Loucy (cell line): ENCODE data around the gene DPP8.

Experiments used
- H2AFZ ChIP-seq: fragments of 200-600 bp; sonication (generic); 2 replicates; pipeline ENCODE4 v1.6.0; 2016; ENCODE audit warnings: antibody characterized with exemption, mild to moderate bottlenecking, low read length, moderate library complexity
- H3F3A ChIP-seq: fragments of 200-600 bp; 2 replicates; pipeline ENCODE4 v1.6.0; 2016; ENCODE audit warnings: antibody characterized with exemption, low read depth, mild to moderate bottlenecking
- H3K27me3 ChIP-seq: fragments of 200-600 bp; sonication (generic); 2 replicates; pipeline ENCODE4 v1.6.1; 2014; ENCODE audit warnings: low read length, mild to moderate bottlenecking; ENCODE audit not compliant: insufficient read depth, poor library complexity, severe bottlenecking
- H3K36me3 ChIP-seq: fragments of 200-600 bp; sonication (generic); 2 replicates; pipeline ENCODE4 v1.6.1; 2016; ENCODE audit warnings: low read length; ENCODE audit not compliant: insufficient read depth
- H3K4me1 ChIP-seq: fragments of 200-600 bp; sonication (generic); 2 replicates; pipeline ENCODE4 v1.5.1; 2014; ENCODE audit warnings: low read length, mild to moderate bottlenecking; ENCODE audit not compliant: insufficient read depth, poor library complexity, severe bottlenecking
- H3K4me2 ChIP-seq: fragments of 200-600 bp; sonication (generic); 2 replicates; pipeline ENCODE4 v1.6.0; 2014; ENCODE audit warnings: antibody characterized with exemption, low read length, low read depth, mild to moderate bottlenecking; ENCODE audit not compliant: poor library complexity, severe bottlenecking
- H3K4me3 ChIP-seq: fragments of 200-600 bp; sonication (generic); 2 replicates; pipeline ENCODE4 v1.5.1; 2014; ENCODE audit warnings: low read length, mild to moderate bottlenecking, mixed read lengths; ENCODE audit not compliant: poor library complexity, severe bottlenecking
- H3K79me2 ChIP-seq: fragments of 200-600 bp; sonication (generic); 2 replicates; pipeline ENCODE4 v1.6.1; 2014; ENCODE audit warnings: low read length; ENCODE audit not compliant: insufficient read depth
- H3K9ac ChIP-seq: fragments of 200-600 bp; sonication (generic); 2 replicates; pipeline ENCODE4 v1.6.0; 2014; ENCODE audit warnings: mild to moderate bottlenecking, low read depth, low read length, moderate library complexity; ENCODE audit not compliant: poor library complexity, severe bottlenecking
- H3K9me2 ChIP-seq: fragments of 200-600 bp; sonication (generic); replicated peaks from 2 replicates; pipeline ENCODE4 v1.6.1; 2016; ENCODE audit warnings: low read depth, low read length, mixed read lengths
- H3K9me3 ChIP-seq: fragments of 200-600 bp; sonication (generic); 2 replicates; pipeline ENCODE4 v1.6.1; 2014; ENCODE audit warnings: mild to moderate bottlenecking, antibody characterized with exemption, low read length, low read depth; ENCODE audit not compliant: insufficient read depth
- H4K20me1 ChIP-seq: fragments of 200-600 bp; sonication (generic); 2 replicates; pipeline ENCODE4 v1.6.0; 2014; ENCODE audit warnings: antibody characterized with exemption, low read length, mild to moderate bottlenecking; ENCODE audit not compliant: insufficient read depth, poor library complexity, severe bottlenecking
- EZH2phosphoT487 ChIP-seq: fragments of 200-600 bp; IDR thresholded peaks from 2 replicates; pipeline ENCODE4 v1.6.1; 2018; ENCODE audit warnings: antibody characterized with exemption, mild to moderate bottlenecking, moderate library complexity, borderline replicate concordance
- TF ChIP-seq, protein P1 (sequence below): fragments of 200-600 bp; sonication (generic); conservative IDR thresholded peaks from 2 replicates; pipeline ENCODE4 v1.5.1; 2014; ENCODE audit warnings: mild to moderate bottlenecking, antibody characterized with exemption, low read length

DPP8 gene

DNA sequence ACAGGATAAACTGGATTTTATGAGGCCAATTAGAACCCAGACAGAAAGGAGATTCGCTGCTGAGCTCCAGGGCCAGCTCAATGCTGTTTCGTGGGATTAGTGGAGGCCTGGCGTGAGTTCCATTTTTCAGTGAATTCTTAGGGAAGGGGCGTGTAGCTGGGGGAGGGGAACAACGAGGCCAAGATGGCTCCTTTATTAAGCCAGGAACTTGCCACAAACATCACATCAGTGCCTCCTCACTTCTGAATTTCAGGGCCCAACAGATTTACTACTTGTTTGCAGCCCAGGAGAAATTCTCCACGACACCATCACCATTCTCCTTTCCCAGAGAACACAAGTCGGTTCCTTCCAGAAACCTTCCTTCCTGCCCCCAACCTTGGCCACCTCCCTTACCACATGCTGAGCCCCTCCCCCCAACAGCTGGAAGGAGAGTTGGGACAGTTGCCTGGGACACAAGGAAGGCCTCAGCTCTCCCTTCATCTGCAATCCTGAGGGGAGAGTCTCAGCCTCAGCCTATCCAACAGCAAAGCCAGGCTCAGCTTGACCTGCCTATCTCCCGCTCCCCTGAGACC lies 100.6 kb downstream of the DPP8 start:
- H2AFZ ChIP-seq = no peak overlapping the region
- TF ChIP-seq, protein P1, sequence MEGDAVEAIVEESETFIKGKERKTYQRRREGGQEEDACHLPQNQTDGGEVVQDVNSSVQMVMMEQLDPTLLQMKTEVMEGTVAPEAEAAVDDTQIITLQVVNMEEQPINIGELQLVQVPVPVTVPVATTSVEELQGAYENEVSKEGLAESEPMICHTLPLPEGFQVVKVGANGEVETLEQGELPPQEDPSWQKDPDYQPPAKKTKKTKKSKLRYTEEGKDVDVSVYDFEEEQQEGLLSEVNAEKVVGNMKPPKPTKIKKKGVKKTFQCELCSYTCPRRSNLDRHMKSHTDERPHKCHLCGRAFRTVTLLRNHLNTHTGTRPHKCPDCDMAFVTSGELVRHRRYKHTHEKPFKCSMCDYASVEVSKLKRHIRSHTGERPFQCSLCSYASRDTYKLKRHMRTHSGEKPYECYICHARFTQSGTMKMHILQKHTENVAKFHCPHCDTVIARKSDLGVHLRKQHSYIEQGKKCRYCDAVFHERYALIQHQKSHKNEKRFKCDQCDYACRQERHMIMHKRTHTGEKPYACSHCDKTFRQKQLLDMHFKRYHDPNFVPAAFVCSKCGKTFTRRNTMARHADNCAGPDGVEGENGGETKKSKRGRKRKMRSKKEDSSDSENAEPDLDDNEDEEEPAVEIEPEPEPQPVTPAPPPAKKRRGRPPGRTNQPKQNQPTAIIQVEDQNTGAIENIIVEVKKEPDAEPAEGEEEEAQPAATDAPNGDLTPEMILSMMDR = no peak
- TF ChIP-seq EZH2phosphoT487 = no peak
- no peak overlapping the region for H3K4me3 ChIP-seq
- no peak overlapping the region for H3K4me2 ChIP-seq
- no peaks in the 10 kb centered on the region for H3K27me3 ChIP-seq
- no peaks in the 10 kb centered on the region for H3K36me3 ChIP-seq
- no peaks in the 10 kb centered on the region for H3F3A ChIP-seq
- H3K9me3 ChIP-seq = no peaks in the 10 kb centered on the region
- H4K20me1 ChIP-seq = no peaks in the 10 kb centered on the region
- H3K79me2 ChIP-seq = no peaks in the 10 kb centered on the region
- no peak overlapping the region for H3K9ac ChIP-seq
- no peaks in the 10 kb centered on the region for H3K4me1 ChIP-seq
- no peaks in the 10 kb centered on the region for H3K9me2 ChIP-seq

DNA sequence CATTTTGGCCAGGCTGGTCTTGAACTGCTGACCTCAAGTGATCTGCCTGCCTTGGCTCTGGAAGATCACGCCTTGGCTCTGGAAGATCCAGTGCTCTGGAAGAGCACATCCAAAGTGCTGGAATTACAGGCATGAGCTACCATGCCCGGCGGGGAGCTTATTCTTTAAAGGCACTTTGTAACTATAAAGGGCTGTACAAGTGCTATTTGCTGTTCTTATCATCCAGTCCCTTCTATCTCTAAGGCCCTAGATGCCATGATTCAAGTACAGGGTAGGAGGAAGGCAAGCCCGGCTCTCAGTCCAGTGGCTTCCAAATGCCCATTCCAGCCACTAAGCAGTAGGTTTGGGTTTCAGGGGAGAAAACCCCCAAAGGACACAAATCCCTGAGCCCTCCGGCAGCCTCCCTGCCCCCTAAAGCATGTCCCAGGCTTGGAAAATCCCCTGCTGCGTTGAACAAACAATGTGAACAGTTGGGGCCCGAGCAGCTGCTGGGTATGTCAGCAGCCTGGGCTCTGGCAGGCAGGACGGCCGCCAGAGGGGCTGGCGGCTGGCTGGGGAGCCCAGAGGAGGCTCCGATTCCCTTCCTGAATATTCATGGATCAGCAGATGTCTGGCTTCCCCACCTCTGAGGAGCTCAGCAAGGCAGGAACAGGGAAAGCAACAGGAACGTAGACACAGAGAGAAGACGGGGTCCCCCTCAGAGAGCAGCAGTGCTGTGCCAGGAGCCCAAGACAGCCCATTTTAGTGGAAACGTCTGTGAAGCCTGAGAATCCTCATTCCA lies 102.5 kb downstream of the DPP8 start:
- Histone ChIP-seq H2AFZ (no peak overlapping the region), H3K9me3 (no peaks in the 10 kb centered on the region), H4K20me1 (no peaks in the 10 kb centered on the region), H3K4me2 (no peak overlapping the region), H3K79me2 (no peaks in the 10 kb centered on the region), H3K9ac (no peak overlapping the region), H3K4me3 (no peak overlapping the region), H3K36me3 (no peaks in the 10 kb centered on the region), H3K9me2 (no peaks in the 10 kb centered on the region), H3K27me3 (no peaks in the 10 kb centered on the region), H3K4me1 (no peaks in the 10 kb centered on the region), H3F3A (no peaks in the 10 kb centered on the region)
- no peak for TF ChIP-seq EZH2phosphoT487
- TF ChIP-seq, protein P1 = no peak

DNA sequence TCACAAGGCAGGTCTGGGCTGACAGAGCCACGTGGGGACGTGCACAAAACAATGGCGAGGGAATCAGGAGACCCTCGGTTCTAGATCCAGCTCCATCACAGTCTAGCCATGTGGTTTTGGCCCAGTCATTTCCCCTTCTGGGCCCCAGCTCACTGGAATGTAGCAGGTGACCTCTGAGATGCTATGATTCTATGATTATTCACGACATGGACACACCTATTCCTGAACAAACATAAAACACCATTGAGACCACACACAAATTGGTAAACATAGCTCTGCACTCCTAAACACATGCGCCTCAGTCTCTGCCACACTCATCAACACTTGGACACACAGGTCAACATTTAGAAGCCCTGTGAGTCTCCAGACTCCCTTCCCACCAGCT lies 103.7 kb downstream of the DPP8 start:
- no peak overlapping the region for H3K4me3 ChIP-seq
- H3K36me3 ChIP-seq = no peaks in the 10 kb centered on the region
- peaks cover 12% of the 10 kb centered on the region for H3K4me1 ChIP-seq
- no peak overlapping the region for H3K4me2 ChIP-seq
- H3F3A ChIP-seq = no peaks in the 10 kb centered on the region
- H2AFZ ChIP-seq = no peak overlapping the region
- H4K20me1 ChIP-seq = no peaks in the 10 kb centered on the region
- H3K9ac ChIP-seq = no peak overlapping the region
- TF ChIP-seq, protein P1 = no peak
- TF ChIP-seq EZH2phosphoT487 = no peak
- no peaks in the 10 kb centered on the region for H3K9me2 ChIP-seq
- no peaks in the 10 kb centered on the region for H3K9me3 ChIP-seq
- no peaks in the 10 kb centered on the region for H3K79me2 ChIP-seq
- no peaks in the 10 kb centered on the region for H3K27me3 ChIP-seq
